Measurements from ENCODE around the gene PRICKLE2.

PRICKLE2 gene

GRCh38 chr3:64224826-64225610 is at the start of gene PRICKLE2:
PRICKLE2 (minus strand) TSS chr3:64225466; CDS start chr3:64198927, 26,539 bp downstream.
- no peak for DNase-seq

- DNase-seq: no peak
These were observed 47.6 kb upstream of the PRICKLE2 start for GRCh38 chr3:64272842-64273241.

GRCh38 chr3:64272271-64272670 is 47.0 kb upstream of the PRICKLE2 start:
- DNase-seq: no peak

GRCh38 chr3:64271631-64272030 is 46.4 kb upstream of the PRICKLE2 start:
- DNase-seq: no peak

- no peak for DNase-seq
These were observed 45.6 kb upstream of the PRICKLE2 start for GRCh38 chr3:64270866-64271260.

- DNase-seq: no peak
These were observed 45.0 kb upstream of the PRICKLE2 start for GRCh38 chr3:64270142-64270865.

- no peak for DNase-seq
These were observed 43.7 kb upstream of the PRICKLE2 start for GRCh38 chr3:64268926-64269325.

- no peak for DNase-seq
These were observed 42.7 kb upstream of the PRICKLE2 start for GRCh38 chr3:64267721-64268604.

GRCh38 chr3:64266983-64267382 is 41.7 kb upstream of the PRICKLE2 start:
- no peak for DNase-seq

GRCh38 chr3:64266065-64266931 is 41.0 kb upstream of the PRICKLE2 start:
- DNase-seq: peak; percentile 2

GRCh38 chr3:64265646-64266045 is 40.4 kb upstream of the PRICKLE2 start:
- DNase-seq: no peak

- no peak for DNase-seq
These were observed 39.3 kb upstream of the PRICKLE2 start for GRCh38 chr3:64264501-64265109.

GRCh38 chr3:64262574-64263114 is 37.4 kb upstream of the PRICKLE2 start:
- no peak for DNase-seq

GRCh38 chr3:64260431-64260830 is 35.2 kb upstream of the PRICKLE2 start:
- DNase-seq: no peak

- no peak for DNase-seq
These were observed 34.4 kb upstream of the PRICKLE2 start for GRCh38 chr3:64259636-64260035.

- no peak for DNase-seq
These were observed 32.0 kb upstream of the PRICKLE2 start for GRCh38 chr3:64257100-64257755.

GRCh38 chr3:64255741-64256340 is 30.6 kb upstream of the PRICKLE2 start:
- no peak for DNase-seq

GRCh38 chr3:64254443-64254842 is 29.2 kb upstream of the PRICKLE2 start:
- DNase-seq: no peak

GRCh38 chr3:64253689-64254088 is 28.4 kb upstream of the PRICKLE2 start:
- no peak for DNase-seq

- no peak for DNase-seq
These were observed 25.8 kb upstream of the PRICKLE2 start for GRCh38 chr3:64251019-64251418.
